Measurements from ENCODE around the gene EML4. TPM values are rescaled to one million over a fixed set of nuclear protein-coding genes. Genes with fewer than 3 reads are reported as not detected.
"Not testable (repeated sequence)": the region's sequence is repeated elsewhere in the genome, so short reads cannot be mapped to it uniquely, and the experiment has no call there.

EML4 gene
- total RNA-seq, 1 donor from 2014 or later: 7.9 TPM

DNA sequence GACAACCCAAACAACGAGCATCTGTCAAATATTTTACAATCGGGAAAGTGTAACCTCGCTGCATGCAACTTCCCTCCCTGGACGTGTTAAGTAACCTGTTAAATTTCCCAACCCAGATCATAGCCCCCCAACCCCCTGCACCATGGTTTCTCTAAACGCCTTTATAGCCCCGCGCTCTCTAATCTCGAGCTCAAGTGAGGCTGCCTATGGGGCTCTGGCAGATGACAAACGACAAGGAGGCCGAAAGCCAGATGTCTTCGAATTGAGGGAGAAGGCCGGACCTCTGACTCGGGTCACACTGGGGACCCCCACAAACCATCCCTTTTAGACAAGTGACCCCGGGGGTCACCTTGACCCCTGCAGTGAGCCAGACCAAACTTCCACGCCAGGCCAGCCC lies 191.3 kb downstream of the EML4 start:
- intact Hi-C loops (cut with DNase I): loop anchor here (2.0 kb wide), 1 partner anchor 264 kb away; no protein-coding TSS in a partner anchor
- no peak for DNase-seq (ENCODE audit: low spot score)

GRCh38 chr2:42360890-42361727 lies 192.0 kb downstream of the EML4 start, which contains the start of gene COX7A2L:
Gene COX7A2L (minus strand): TSS chr2:42361217. CDS start chr2:42361161, 56 bp downstream.
- peak; percentile 99 for DNase-seq (ENCODE audit: low spot score)
- intact Hi-C loops (cut with DNase I): loop anchor here (2.0 kb wide), 1 partner anchor 264 kb away; no protein-coding TSS in a partner anchor

GRCh38 chr2:42361728-42362283 lies 192.7 kb downstream of the EML4 start:
- no peak for DNase-seq (ENCODE audit: low spot score)
- intact Hi-C loops (cut with DNase I): loop anchor here (2.0 kb wide), 1 partner anchor 265 kb away; no protein-coding TSS in a partner anchor

DNA sequence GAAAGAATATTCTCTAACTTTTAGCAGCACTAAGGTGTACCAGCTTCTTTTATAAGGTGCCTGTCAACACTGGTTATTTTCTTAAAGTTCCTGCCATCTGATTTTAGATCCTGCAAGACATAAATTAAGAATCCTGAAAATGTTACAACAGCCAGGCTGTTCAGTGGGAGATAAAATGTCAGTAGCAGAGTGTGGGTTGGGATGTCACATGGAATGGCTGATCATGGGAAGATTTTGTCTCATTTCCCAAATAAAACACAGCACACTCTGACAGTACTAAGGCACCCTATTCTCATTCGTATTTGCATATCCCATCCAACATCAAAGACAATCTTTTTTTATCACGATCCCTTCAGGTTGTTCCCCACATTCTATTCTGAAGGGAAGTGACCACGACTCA lies 194.3 kb downstream of the EML4 start:
- no peak for DNase-seq (ENCODE audit: low spot score)
- intact Hi-C loops (cut with DNase I): no loop called here

- no peak for DNase-seq (ENCODE audit: low spot score)
- intact Hi-C loops (cut with DNase I): no loop called here
These were observed 195.5 kb downstream of the EML4 start for GRCh38 chr2:42364658-42365057.

DNA sequence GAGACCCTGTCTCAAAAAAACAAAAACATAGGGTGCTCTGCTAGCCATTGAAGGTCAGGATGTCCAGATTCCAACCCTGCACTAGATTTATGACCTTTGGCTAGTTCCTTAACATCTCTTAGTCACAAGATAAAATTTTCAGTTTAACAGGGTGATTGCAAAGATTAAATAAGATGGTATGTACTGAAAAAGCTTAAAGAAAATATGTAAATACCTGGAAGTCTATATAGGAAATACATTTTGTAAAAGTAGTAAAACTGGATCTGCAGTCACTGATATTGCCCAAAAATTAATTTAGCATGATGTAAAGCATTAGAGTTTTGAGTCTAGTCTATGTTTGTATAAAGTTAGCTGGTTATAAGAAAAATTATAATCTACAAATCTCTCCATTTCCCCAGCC lies 197.3 kb downstream of the EML4 start:
- intact Hi-C loops (cut with DNase I): no loop called here
- no peak for DNase-seq (ENCODE audit: low spot score)

- no peak for DNase-seq (ENCODE audit: low spot score)
- intact Hi-C loops (cut with DNase I): no loop called here
These were observed 198.7 kb downstream of the EML4 start for GRCh38 chr2:42367835-42368234.

DNA sequence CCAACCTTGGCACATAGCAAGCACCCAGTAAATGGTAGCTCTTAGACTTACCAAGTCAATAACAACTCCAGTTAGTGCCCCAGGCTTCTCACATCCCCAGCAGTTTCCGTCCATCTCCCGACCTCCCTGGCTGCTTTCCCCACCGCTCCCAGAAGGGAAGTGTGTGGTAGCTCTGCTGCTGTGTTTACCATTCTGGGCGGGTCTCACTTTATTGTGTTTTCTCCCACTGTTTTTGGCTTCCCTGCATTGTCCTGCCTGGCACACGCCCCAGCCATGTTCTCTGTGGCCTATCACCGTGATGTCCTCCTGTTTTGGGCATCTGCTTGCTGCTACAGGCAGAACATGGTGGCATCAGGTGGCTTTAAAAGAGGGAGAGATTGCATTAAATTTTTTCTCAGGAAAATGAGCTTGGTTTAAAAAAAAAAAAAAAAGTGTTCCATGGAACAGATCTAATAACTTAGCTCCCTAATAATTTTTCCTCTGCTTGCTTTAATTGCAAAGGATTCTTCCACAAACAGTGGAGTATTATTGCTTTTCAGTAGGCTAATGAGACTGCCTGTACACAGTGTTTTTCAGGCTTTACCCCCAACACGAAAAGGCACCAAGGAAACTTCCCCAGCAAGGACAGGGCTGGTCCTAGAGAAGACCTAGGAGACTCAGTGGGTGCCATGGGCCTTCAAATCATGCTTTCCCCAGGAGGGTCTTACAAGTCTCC lies 199.8 kb downstream of the EML4 start:
- DNase-seq (ENCODE audit: low spot score): no peak
- intact Hi-C loops (cut with DNase I): no loop called here

GRCh38 chr2:42369532-42370229 lies 200.5 kb downstream of the EML4 start:
- intact Hi-C loops (cut with DNase I): no loop called here
- DNase-seq (ENCODE audit: low spot score): no peak

DNA sequence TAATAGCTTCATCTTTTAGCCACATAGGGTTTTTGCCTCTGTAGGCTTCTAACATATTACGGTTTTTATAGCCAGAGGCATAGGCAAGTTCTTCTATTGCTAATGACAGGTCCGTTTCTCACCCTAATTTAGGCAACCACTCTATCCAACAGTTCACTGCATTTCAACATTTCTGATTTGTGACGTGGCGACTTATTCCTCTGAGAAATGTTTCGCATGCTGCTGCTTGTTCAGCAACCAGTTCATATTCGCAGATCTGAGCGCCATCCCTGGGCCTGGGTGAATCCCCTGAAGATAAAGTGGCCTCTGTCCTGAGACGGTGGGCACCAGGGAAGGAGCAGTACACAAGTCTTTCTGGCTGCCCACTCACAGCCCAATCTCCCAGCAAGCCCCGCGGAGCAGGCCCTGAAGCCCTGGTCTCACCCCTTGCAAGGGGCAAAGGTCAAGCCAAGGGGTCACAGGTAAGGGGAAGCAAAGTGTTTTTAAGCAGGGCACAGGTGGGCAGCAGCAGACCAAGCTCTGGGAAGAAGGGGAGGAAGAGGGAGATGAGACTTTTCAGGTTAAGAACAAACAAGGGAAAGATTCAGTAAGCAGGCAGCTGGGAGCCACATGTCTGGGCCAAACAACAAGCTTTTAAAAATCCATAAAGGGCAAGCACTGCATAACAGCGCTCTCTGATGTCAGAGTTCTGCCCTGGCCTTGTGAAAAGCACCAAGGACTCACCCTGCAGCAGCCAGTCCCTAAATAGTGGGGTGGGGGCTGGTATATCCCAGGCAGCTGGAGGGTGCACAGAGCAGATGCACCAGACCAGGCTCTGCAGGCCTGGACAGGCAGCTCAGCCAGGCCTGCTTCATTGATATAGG lies 202.7 kb downstream of the EML4 start:
- DNase-seq (ENCODE audit: low spot score): no peak
- intact Hi-C loops (cut with DNase I): no loop called here

- intact Hi-C loops (cut with DNase I): no loop called here
- no peak for DNase-seq (ENCODE audit: low spot score)
These were observed 203.5 kb downstream of the EML4 start for GRCh38 chr2:42372474-42373200.

DNA sequence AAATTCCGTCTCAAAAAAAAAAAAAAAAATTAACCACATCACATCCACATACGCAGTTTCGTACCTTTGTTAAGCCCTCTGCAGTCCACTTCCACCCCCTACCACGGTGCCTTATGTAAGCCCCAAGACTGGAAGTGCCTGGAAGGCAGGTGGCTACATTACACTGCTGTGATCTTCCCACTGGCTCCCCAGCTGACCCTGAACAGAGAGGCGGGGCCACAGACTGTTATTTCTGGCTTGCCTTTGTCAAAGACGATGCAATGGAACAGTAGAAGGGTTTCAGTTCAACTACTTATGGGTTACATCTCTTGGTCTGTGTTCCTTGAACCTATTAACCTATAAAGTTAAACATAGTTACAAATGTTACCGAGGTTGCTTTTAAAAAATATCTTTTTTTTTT lies 207.6 kb downstream of the EML4 start:
- DNase-seq (ENCODE audit: low spot score): no peak
- intact Hi-C loops (cut with DNase I): no loop called here

- no peak for DNase-seq (ENCODE audit: low spot score)
- intact Hi-C loops (cut with DNase I): no loop called here
These were observed 209.3 kb downstream of the EML4 start for GRCh38 chr2:42378415-42378814.

GRCh38 chr2:42380026-42380425 lies 210.9 kb downstream of the EML4 start:
- intact Hi-C loops (cut with DNase I); DNase-seq (ENCODE audit: low spot score): not testable (repeated sequence)

- intact Hi-C loops (cut with DNase I): no loop called here
- no peak for DNase-seq (ENCODE audit: low spot score)
These were observed 213.0 kb downstream of the EML4 start for GRCh38 chr2:42382144-42382543.
